ENCODE data around the gene DCDC1.

DCDC1 gene

GRCh38 chr11:31110830-31111229, 258.7 kb downstream of the DCDC1 start:
- H3K4me2 ChIP-seq (ENCODE audit: low read length), result no peak overlapping the region
- H3K4me1 ChIP-seq (ENCODE audit: low read length), result peaks cover 3% of the 10 kb centered on the region; the same call in 1 of the 2 replicates
- no peak for TF ChIP-seq EZH2phosphoT487 (IDR thresholded peaks at IDR 0.05; ENCODE audit: low read depth)
- TF ChIP-seq CTCF (IDR thresholded peaks at IDR 0.05; ENCODE audit: low read depth, low read length), result no peak
- H3K36me3 ChIP-seq (replicated peaks; ENCODE audit: low read depth, low read length), result no peaks in the 10 kb centered on the region
- H3K79me2 ChIP-seq (ENCODE audit: low read length), result no peaks in the 10 kb centered on the region
- H3K27me3 ChIP-seq (ENCODE audit: low read depth, low read length), result no peaks in the 10 kb centered on the region
- no peak overlapping the region for H3K27ac ChIP-seq (ENCODE audit: low read length)
- no peak overlapping the region for H2AFZ ChIP-seq (ENCODE audit: low read depth, low read length)
- no peaks in the 10 kb centered on the region for H3K9me3 ChIP-seq (ENCODE audit: insufficient read depth, low read length)
- H3K4me3 ChIP-seq (ENCODE audit: low read length), result no peak overlapping the region
- no peak overlapping the region for H3K9ac ChIP-seq (ENCODE audit: low read length)
- H4K20me1 ChIP-seq (ENCODE audit: insufficient read depth, low read length), result no peaks in the 10 kb centered on the region

DNA sequence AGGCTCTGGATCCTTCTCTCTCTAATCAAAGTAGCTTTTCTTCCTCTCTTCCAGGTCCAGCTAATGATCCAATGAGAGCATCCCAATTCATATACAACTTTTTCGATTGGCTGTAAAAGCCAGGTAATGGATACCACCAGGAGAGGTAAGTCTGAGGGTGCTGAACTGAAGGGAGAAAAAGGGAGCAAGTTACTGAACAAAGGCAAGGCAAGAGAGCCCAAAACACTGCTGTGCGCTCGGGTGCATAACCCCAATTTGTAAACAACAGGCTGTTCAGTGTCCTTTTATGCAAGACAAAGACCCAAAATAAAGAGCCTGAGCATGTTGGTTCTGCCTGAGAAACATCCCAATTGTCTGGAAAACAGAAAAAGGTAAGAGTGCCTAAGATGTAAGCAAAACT, 260.1 kb downstream of the DCDC1 start:
- no peaks in the 10 kb centered on the region for H3K36me3 ChIP-seq (replicated peaks; ENCODE audit: low read depth, low read length)
- no peak overlapping the region for H2AFZ ChIP-seq (ENCODE audit: low read depth, low read length)
- no peaks in the 10 kb centered on the region for H3K9me3 ChIP-seq (ENCODE audit: insufficient read depth, low read length)
- H3K4me1 ChIP-seq (ENCODE audit: low read length), result peaks cover 3% of the 10 kb centered on the region; the same call in 1 of the 2 replicates
- no peak overlapping the region for H3K4me3 ChIP-seq (ENCODE audit: low read length)
- no peaks in the 10 kb centered on the region for H3K27me3 ChIP-seq (ENCODE audit: low read depth, low read length)
- H4K20me1 ChIP-seq (ENCODE audit: insufficient read depth, low read length), result no peaks in the 10 kb centered on the region
- H3K79me2 ChIP-seq (ENCODE audit: low read length), result no peaks in the 10 kb centered on the region
- H3K4me2 ChIP-seq (ENCODE audit: low read length), result no peak overlapping the region
- no peak overlapping the region for H3K9ac ChIP-seq (ENCODE audit: low read length)
- no peak overlapping the region for H3K27ac ChIP-seq (ENCODE audit: low read length)
- TF ChIP-seq CTCF (IDR thresholded peaks at IDR 0.05; ENCODE audit: low read depth, low read length), result no peak
- no peak for TF ChIP-seq EZH2phosphoT487 (IDR thresholded peaks at IDR 0.05; ENCODE audit: low read depth)

GRCh38 chr11:31107649-31108048, 261.9 kb downstream of the DCDC1 start:
- H3K4me3 ChIP-seq (ENCODE audit: low read length), result no peak overlapping the region
- H3K36me3 ChIP-seq (replicated peaks; ENCODE audit: low read depth, low read length), result no peaks in the 10 kb centered on the region
- H4K20me1 ChIP-seq (ENCODE audit: insufficient read depth, low read length), result no peaks in the 10 kb centered on the region
- no peaks in the 10 kb centered on the region for H3K9me3 ChIP-seq (ENCODE audit: insufficient read depth, low read length)
- H3K4me1 ChIP-seq (ENCODE audit: low read length), result peaks cover 3% of the 10 kb centered on the region; the same call in 1 of the 2 replicates
- H3K4me2 ChIP-seq (ENCODE audit: low read length), result 0 out of 2 replicates have a peak overlapping the region, but pooled peaks have one; percentile 75
- no peak overlapping the region for H2AFZ ChIP-seq (ENCODE audit: low read depth, low read length)
- no peaks in the 10 kb centered on the region for H3K27me3 ChIP-seq (ENCODE audit: low read depth, low read length)
- H3K9ac ChIP-seq (ENCODE audit: low read length), result no peak overlapping the region
- H3K27ac ChIP-seq (ENCODE audit: low read length), result no peak overlapping the region
- no peaks in the 10 kb centered on the region for H3K79me2 ChIP-seq (ENCODE audit: low read length)
- no peak for TF ChIP-seq EZH2phosphoT487 (IDR thresholded peaks at IDR 0.05; ENCODE audit: low read depth)
- no peak for TF ChIP-seq CTCF (IDR thresholded peaks at IDR 0.05; ENCODE audit: low read depth, low read length)

DNA sequence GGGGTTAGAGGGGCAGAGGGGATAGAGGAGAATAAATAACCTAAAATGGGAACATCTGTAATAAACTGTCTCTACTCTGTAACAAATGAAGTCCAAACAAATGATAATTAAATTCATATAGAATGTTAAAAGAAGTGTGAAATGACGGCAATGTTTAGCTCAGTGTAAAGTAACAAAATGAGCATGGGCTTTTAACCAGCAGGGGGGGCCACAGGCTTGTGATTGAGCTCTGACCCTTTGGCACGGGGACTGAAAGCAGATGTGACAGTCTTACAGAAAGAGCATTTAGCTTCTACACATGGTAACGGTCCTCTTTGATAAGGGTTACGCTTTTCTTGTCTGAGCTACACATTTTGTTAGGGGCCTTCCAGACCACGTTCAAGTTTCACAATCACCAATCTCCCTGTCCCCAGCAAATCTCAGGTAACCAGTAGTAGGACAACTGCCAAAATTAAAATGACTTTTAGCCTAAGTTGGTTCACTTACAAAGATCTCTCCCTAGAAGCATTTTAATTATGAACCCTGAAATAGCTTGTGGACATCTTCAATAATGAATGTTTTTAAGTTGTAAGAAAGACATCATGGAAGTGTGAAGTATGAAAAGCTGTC, 262.5 kb downstream of the DCDC1 start:
- Histone ChIP-seq H3K79me2 (ENCODE audit: low read length) (no peaks in the 10 kb centered on the region), H4K20me1 (ENCODE audit: insufficient read depth, low read length) (no peaks in the 10 kb centered on the region), H3K36me3 (replicated peaks; ENCODE audit: low read depth, low read length) (no peaks in the 10 kb centered on the region), H3K9ac (ENCODE audit: low read length) (no peak overlapping the region), H3K9me3 (ENCODE audit: insufficient read depth, low read length) (no peaks in the 10 kb centered on the region), H3K4me2 (ENCODE audit: low read length) (peak overlapping the region; percentile 75), H3K4me3 (ENCODE audit: low read length) (peak overlapping the region; percentile 42; the same call in 1 of the 2 replicates), H3K27ac (ENCODE audit: low read length) (no peak overlapping the region), H2AFZ (ENCODE audit: low read depth, low read length) (peak overlapping the region; percentile 95), H3K27me3 (ENCODE audit: low read depth, low read length) (no peaks in the 10 kb centered on the region), H3K4me1 (ENCODE audit: low read length) (peaks cover 3% of the 10 kb centered on the region; the same call in 1 of the 2 replicates)
- TF ChIP-seq EZH2phosphoT487 (IDR thresholded peaks at IDR 0.05; ENCODE audit: low read depth) (no peak), CTCF (IDR thresholded peaks at IDR 0.05; ENCODE audit: low read depth, low read length) (peak; percentile 93)
